HG02798 (cell line): Measurements from ENCODE around the gene CDHR5.

ENCODE experiments used
- ATAC-seq: cut with Tn5 transposase; IDR thresholded peaks from one replicate; pipeline ENCODE4 v1.9.1; 2021; ENCODE audit warnings: mild to moderate bottlenecking; ENCODE audit not compliant: unreplicated experiment, poor library complexity

CDHR5 gene

GRCh38 chr11:573146-573759, 51.5 kb downstream of the CDHR5 start:
- ATAC-seq = no peak

GRCh38 chr11:571802-572185, 53.0 kb downstream of the CDHR5 start:
- ATAC-seq = no peak

DNA sequence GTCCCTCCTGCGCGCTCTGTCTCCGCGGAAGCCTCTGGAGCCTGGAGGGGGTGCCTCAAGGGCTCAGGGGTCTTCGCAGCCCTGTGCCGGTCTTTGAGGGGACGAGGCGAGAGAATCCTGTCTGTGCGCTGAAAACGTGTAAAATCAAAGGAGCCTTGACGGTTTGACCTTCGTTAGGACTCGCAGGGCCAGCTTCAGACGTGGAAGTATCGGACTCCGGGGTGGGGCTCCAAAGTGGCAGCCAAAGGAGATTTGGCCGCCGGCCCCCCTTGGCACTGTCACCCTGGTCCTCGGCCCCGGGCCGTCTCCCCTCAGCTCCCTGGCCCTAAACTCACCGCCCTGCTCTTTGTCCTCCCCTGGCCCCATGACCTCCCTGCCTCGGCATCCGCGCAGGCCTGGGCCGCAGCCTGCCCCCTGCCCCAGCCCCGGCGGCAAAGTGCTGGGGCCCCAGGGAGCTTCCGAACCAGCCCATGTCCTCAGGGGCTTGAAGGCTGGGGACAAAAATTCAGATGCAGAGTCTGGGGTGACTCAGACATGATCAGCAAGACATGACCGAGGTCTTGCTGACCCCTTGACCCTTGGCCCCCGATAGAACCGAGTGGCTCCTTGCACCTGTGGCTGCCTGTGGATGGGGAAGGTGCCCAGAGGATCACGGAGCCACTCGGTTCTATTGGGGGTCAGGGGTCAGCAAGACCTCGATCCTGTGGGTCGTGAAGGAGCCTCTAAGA, 55.4 kb downstream of the CDHR5 start:
- no peak for ATAC-seq

- ATAC-seq = peak; percentile 92
Observed at GRCh38 chr11:568306-569157, 56.2 kb downstream of the CDHR5 start.

- ATAC-seq = no peak
Observed at GRCh38 chr11:567629-568292, 57.0 kb downstream of the CDHR5 start.

DNA sequence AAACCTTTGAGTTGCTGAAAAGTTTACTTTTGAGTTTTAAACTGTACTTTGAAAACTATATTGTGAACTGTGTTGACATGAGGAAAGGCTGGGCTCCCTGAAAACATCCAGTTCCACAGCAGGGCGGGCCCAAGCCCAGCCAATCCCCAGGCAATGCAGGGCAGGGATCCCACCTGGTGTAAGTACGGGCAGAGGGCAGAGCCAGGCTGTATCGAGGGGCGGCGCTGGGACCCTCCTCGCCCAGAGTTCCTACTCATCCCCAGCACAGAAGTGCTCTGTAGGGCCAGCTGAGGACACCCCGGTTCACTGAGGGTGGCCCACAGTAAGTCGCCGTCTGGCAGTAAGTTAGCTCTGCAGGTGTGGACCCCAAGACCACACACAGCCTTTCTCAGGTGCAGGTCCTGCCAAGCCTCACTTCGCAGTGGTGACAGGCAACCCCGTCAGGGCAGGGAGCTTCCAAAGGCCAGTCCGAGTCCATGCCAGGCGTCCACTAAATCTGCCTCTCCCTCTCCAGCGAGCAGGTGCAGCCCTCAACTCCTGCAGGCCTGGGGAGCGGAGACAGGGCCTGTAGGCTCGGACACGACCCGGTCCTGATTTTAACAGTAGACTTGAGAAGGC, 57.6 kb downstream of the CDHR5 start:
- no peak for ATAC-seq
